ENCODE data around the gene SLC5A10.

The SLC5A10 gene

GRCh38 chr17:18963126-18964017 is 11.4 kb downstream of the SLC5A10 start:
- no peaks in the 10 kb centered on the region for H3K27me3 ChIP-seq (ENCODE audit: control insufficient read depth in 2 of 2, insufficient read depth in 2 of 2, low read length in 2 of 2)
- no peaks in the 10 kb centered on the region for H3K9me3 ChIP-seq (ENCODE audit: control insufficient read depth in 2 of 2, low read length in 2 of 2)
- H3K4me3 ChIP-seq (ENCODE audit: low read length in 2 of 2): no peak overlapping the region
- H3K4me1 ChIP-seq (ENCODE audit: control insufficient read depth in 2 of 2, insufficient read depth in 2 of 2, low read length in 2 of 2): peaks cover 3 to 21% of the 10 kb centered on the region in 2 donors
- H3K36me3 ChIP-seq (ENCODE audit: control insufficient read depth in 2 of 2, insufficient read depth in 2 of 2, low read length in 2 of 2): no peaks in the 10 kb centered on the region
- no peak overlapping the region for H3K9ac ChIP-seq (ENCODE audit: low read depth in 1 of 2, low read length in 2 of 2)
- H3K27ac ChIP-seq (ENCODE audit: low read depth in 2 of 2, low read length in 2 of 2): no peak overlapping the region

- Histone ChIP-seq H3K9ac (ENCODE audit: low read depth in 1 of 2, low read length in 2 of 2) (no peak overlapping the region), H3K27me3 (ENCODE audit: control insufficient read depth in 2 of 2, insufficient read depth in 2 of 2, low read length in 2 of 2) (no peaks in the 10 kb centered on the region), H3K4me1 (ENCODE audit: control insufficient read depth in 2 of 2, insufficient read depth in 2 of 2, low read length in 2 of 2) (peaks cover 8 to 27% of the 10 kb centered on the region in 2 donors), H3K9me3 (ENCODE audit: control insufficient read depth in 2 of 2, low read length in 2 of 2) (no peaks in the 10 kb centered on the region), H3K36me3 (ENCODE audit: control insufficient read depth in 2 of 2, insufficient read depth in 2 of 2, low read length in 2 of 2) (no peaks in the 10 kb centered on the region), H3K27ac (ENCODE audit: low read depth in 2 of 2, low read length in 2 of 2) (no peak overlapping the region), H3K4me3 (ENCODE audit: low read length in 2 of 2) (no peak overlapping the region)
Observed at GRCh38 chr17:18964018-18964351, 12.0 kb downstream of the SLC5A10 start.

- Histone ChIP-seq H3K9me3 (ENCODE audit: control insufficient read depth in 2 of 2, low read length in 2 of 2) (no peaks in the 10 kb centered on the region), H3K4me3 (ENCODE audit: low read length in 2 of 2) (no peak overlapping the region), H3K27ac (ENCODE audit: low read depth in 2 of 2, low read length in 2 of 2) (no peak overlapping the region), H3K4me1 (ENCODE audit: control insufficient read depth in 2 of 2, insufficient read depth in 2 of 2, low read length in 2 of 2) (peaks cover 13 to 32% of the 10 kb centered on the region in 2 donors), H3K36me3 (ENCODE audit: control insufficient read depth in 2 of 2, insufficient read depth in 2 of 2, low read length in 2 of 2) (no peaks in the 10 kb centered on the region), H3K9ac (ENCODE audit: low read depth in 1 of 2, low read length in 2 of 2) (no peak overlapping the region), H3K27me3 (ENCODE audit: control insufficient read depth in 2 of 2, insufficient read depth in 2 of 2, low read length in 2 of 2) (no peaks in the 10 kb centered on the region)
Observed at GRCh38 chr17:18964550-18964949, 12.6 kb downstream of the SLC5A10 start.

- H3K27ac ChIP-seq (ENCODE audit: low read depth in 2 of 2, low read length in 2 of 2): no peak overlapping the region
- no peaks in the 10 kb centered on the region for H3K36me3 ChIP-seq (ENCODE audit: control insufficient read depth in 2 of 2, insufficient read depth in 2 of 2, low read length in 2 of 2)
Observed at GRCh38 chr17:18965530-18966236, 13.7 kb downstream of the SLC5A10 start.

GRCh38 chr17:18966831-18967624 is 15.1 kb downstream of the SLC5A10 start:
- H3K4me1 ChIP-seq (ENCODE audit: control insufficient read depth in 2 of 2, insufficient read depth in 2 of 2, low read length in 2 of 2): peaks cover 33 to 41% of the 10 kb centered on the region in 2 donors
- H3K9ac ChIP-seq (ENCODE audit: low read depth in 1 of 2, low read length in 2 of 2): no peak overlapping the region
- peak overlapping the region in 1 of 2 donors; percentile 93 for H3K27ac ChIP-seq (ENCODE audit: low read depth in 2 of 2, low read length in 2 of 2)
- peaks cover 8 to 10% of the 10 kb centered on the region in 2 donors for H3K36me3 ChIP-seq (ENCODE audit: control insufficient read depth in 2 of 2, insufficient read depth in 2 of 2, low read length in 2 of 2)
- no peaks in the 10 kb centered on the region for H3K27me3 ChIP-seq (ENCODE audit: control insufficient read depth in 2 of 2, insufficient read depth in 2 of 2, low read length in 2 of 2)
- H3K9me3 ChIP-seq (ENCODE audit: control insufficient read depth in 2 of 2, low read length in 2 of 2): no peaks in the 10 kb centered on the region
- no peak overlapping the region for H3K4me3 ChIP-seq (ENCODE audit: low read length in 2 of 2)

More at GRCh38 chr17:18965530-18966236, 13.7 kb downstream of the SLC5A10 start:
- H3K27me3 ChIP-seq (ENCODE audit: control insufficient read depth in 2 of 2, insufficient read depth in 2 of 2, low read length in 2 of 2): no peaks in the 10 kb centered on the region
- no peaks in the 10 kb centered on the region for H3K9me3 ChIP-seq (ENCODE audit: control insufficient read depth in 2 of 2, low read length in 2 of 2)
- no peak overlapping the region for H3K9ac ChIP-seq (ENCODE audit: low read depth in 1 of 2, low read length in 2 of 2)
- H3K4me3 ChIP-seq (ENCODE audit: low read length in 2 of 2): no peak overlapping the region
- H3K4me1 ChIP-seq (ENCODE audit: control insufficient read depth in 2 of 2, insufficient read depth in 2 of 2, low read length in 2 of 2): peaks cover 25 to 41% of the 10 kb centered on the region in 2 donors

- peak overlapping the region; percentile 41 to 80 for H3K9ac ChIP-seq (ENCODE audit: low read depth in 1 of 2, low read length in 2 of 2)
- H3K36me3 ChIP-seq (ENCODE audit: control insufficient read depth in 2 of 2, insufficient read depth in 2 of 2, low read length in 2 of 2): peaks cover 8 to 14% of the 10 kb centered on the region in 2 donors
- H3K27me3 ChIP-seq (ENCODE audit: control insufficient read depth in 2 of 2, insufficient read depth in 2 of 2, low read length in 2 of 2): no peaks in the 10 kb centered on the region
- peak overlapping the region; percentile 92 to 93 for H3K27ac ChIP-seq (ENCODE audit: low read depth in 2 of 2, low read length in 2 of 2)
- no peak overlapping the region for H3K4me3 ChIP-seq (ENCODE audit: low read length in 2 of 2)
- peaks cover 33 to 41% of the 10 kb centered on the region in 2 donors for H3K4me1 ChIP-seq (ENCODE audit: control insufficient read depth in 2 of 2, insufficient read depth in 2 of 2, low read length in 2 of 2)
- no peaks in the 10 kb centered on the region for H3K9me3 ChIP-seq (ENCODE audit: control insufficient read depth in 2 of 2, low read length in 2 of 2)
Observed at GRCh38 chr17:18967916-18968315, 16.0 kb downstream of the SLC5A10 start.

GRCh38 chr17:18968345-18968744 is 16.4 kb downstream of the SLC5A10 start:
- Histone ChIP-seq H3K27me3 (ENCODE audit: control insufficient read depth in 2 of 2, insufficient read depth in 2 of 2, low read length in 2 of 2) (no peaks in the 10 kb centered on the region), H3K4me1 (ENCODE audit: control insufficient read depth in 2 of 2, insufficient read depth in 2 of 2, low read length in 2 of 2) (peaks cover 31 to 41% of the 10 kb centered on the region in 2 donors), H3K9ac (ENCODE audit: low read depth in 1 of 2, low read length in 2 of 2) (peak overlapping the region; percentile 41 to 80), H3K36me3 (ENCODE audit: control insufficient read depth in 2 of 2, insufficient read depth in 2 of 2, low read length in 2 of 2) (peaks cover 8 to 14% of the 10 kb centered on the region in 2 donors), H3K9me3 (ENCODE audit: control insufficient read depth in 2 of 2, low read length in 2 of 2) (no peaks in the 10 kb centered on the region), H3K27ac (ENCODE audit: low read depth in 2 of 2, low read length in 2 of 2) (peak overlapping the region; percentile 92 to 93), H3K4me3 (ENCODE audit: low read length in 2 of 2) (no peak overlapping the region)

- Histone ChIP-seq H3K9ac (ENCODE audit: low read depth in 1 of 2, low read length in 2 of 2) (peak overlapping the region; percentile 65 to 80), H3K4me3 (ENCODE audit: low read length in 2 of 2) (no peak overlapping the region), H3K4me1 (ENCODE audit: control insufficient read depth in 2 of 2, insufficient read depth in 2 of 2, low read length in 2 of 2) (peaks cover 30 to 36% of the 10 kb centered on the region in 2 donors), H3K27ac (ENCODE audit: low read depth in 2 of 2, low read length in 2 of 2) (peak overlapping the region; percentile 92 to 93), H3K27me3 (ENCODE audit: control insufficient read depth in 2 of 2, insufficient read depth in 2 of 2, low read length in 2 of 2) (no peaks in the 10 kb centered on the region), H3K9me3 (ENCODE audit: control insufficient read depth in 2 of 2, low read length in 2 of 2) (no peaks in the 10 kb centered on the region), H3K36me3 (ENCODE audit: control insufficient read depth in 2 of 2, insufficient read depth in 2 of 2, low read length in 2 of 2) (peaks cover 8 to 14% of the 10 kb centered on the region in 2 donors)
Observed at GRCh38 chr17:18968945-18969887, 17.3 kb downstream of the SLC5A10 start.
